WERI-Rb-1 (cell line): ENCODE data around the gene ERCC6L2.

Experiments
- DNase-seq: peaks from one replicate; pipeline ENCODE4 v3.0.0-alpha.2; 2020
- H3K27ac ChIP-seq: fragments of 250-450 bp; sonication (Bioruptor Pico); 2 replicates; pipeline ENCODE4 v1.5.1; 2020; ENCODE audit warnings: mild to moderate bottlenecking, moderate library complexity
- H3K27me3 ChIP-seq: fragments of 250-450 bp; sonication (Bioruptor Pico); 2 replicates; pipeline ENCODE4 v1.5.1; 2021; ENCODE audit warnings: mild to moderate bottlenecking, low read depth, moderate library complexity; ENCODE audit not compliant: insufficient read depth, severe bottlenecking
- H3K36me3 ChIP-seq: fragments of 250-450 bp; sonication (Bioruptor Pico); 2 replicates; pipeline ENCODE4 v1.5.1; 2020; ENCODE audit warnings: mild to moderate bottlenecking, moderate library complexity
- H3K4me3 ChIP-seq: 2 replicates; pipeline ENCODE4 v1.5.1; 2011; ENCODE audit warnings: low read depth, mild to moderate bottlenecking, control low read depth, low read length
- H3K9me3 ChIP-seq: fragments of 250-450 bp; sonication (Bioruptor Pico); 2 replicates; pipeline ENCODE4 v1.5.1; 2021; ENCODE audit warnings: mild to moderate bottlenecking, moderate library complexity; ENCODE audit not compliant: severe bottlenecking
- CTCF ChIP-seq: IDR thresholded peaks from 2 replicates; pipeline ENCODE4 v1.5.1; 2011; ENCODE audit warnings: low read depth, mild to moderate bottlenecking, control low read depth, inconsistent platforms, low read length

The ERCC6L2 gene

GRCh38 chr9:95953986-95954385, 78.5 kb downstream of the ERCC6L2 start:
- Histone ChIP-seq H3K27ac (no peak overlapping the region), H3K36me3 (peaks cover 43% of the 10 kb centered on the region), H3K27me3 (no peaks in the 10 kb centered on the region), H3K4me3 (no peak overlapping the region), H3K9me3 (no peaks in the 10 kb centered on the region)
- no peak for DNase-seq
- TF ChIP-seq CTCF = no peak

GRCh38 chr9:95954940-95955339, 79.4 kb downstream of the ERCC6L2 start:
- Histone ChIP-seq H3K27me3 (no peaks in the 10 kb centered on the region), H3K9me3 (no peaks in the 10 kb centered on the region), H3K27ac (no peak overlapping the region), H3K36me3 (peaks cover 43% of the 10 kb centered on the region), H3K4me3 (no peak overlapping the region)
- no peak for TF ChIP-seq CTCF
- no peak for DNase-seq

GRCh38 chr9:95962936-95963335, 87.4 kb downstream of the ERCC6L2 start:
- Histone ChIP-seq H3K9me3 (no peaks in the 10 kb centered on the region), H3K36me3 (peaks cover 10% of the 10 kb centered on the region), H3K4me3 (no peak overlapping the region), H3K27ac (no peak overlapping the region), H3K27me3 (no peaks in the 10 kb centered on the region)
- TF ChIP-seq CTCF = no peak
- no peak for DNase-seq

GRCh38 chr9:95963659-95964058, 88.2 kb downstream of the ERCC6L2 start:
- H3K36me3 ChIP-seq = peaks cover 4% of the 10 kb centered on the region
- H3K27ac ChIP-seq = no peak overlapping the region
- no peak for TF ChIP-seq CTCF
- no peak overlapping the region for H3K4me3 ChIP-seq
- no peaks in the 10 kb centered on the region for H3K27me3 ChIP-seq
- no peak for DNase-seq
- no peaks in the 10 kb centered on the region for H3K9me3 ChIP-seq

GRCh38 chr9:95966306-95966705, 90.8 kb downstream of the ERCC6L2 start:
- no peaks in the 10 kb centered on the region for H3K9me3 ChIP-seq
- no peaks in the 10 kb centered on the region for H3K27me3 ChIP-seq
- no peak for TF ChIP-seq CTCF
- no peak overlapping the region for H3K27ac ChIP-seq
- no peak overlapping the region for H3K4me3 ChIP-seq
- DNase-seq = no peak
- H3K36me3 ChIP-seq = peaks cover 9% of the 10 kb centered on the region

- peaks cover 31% of the 10 kb centered on the region for H3K36me3 ChIP-seq
- no peak for TF ChIP-seq CTCF
- no peak overlapping the region for H3K27ac ChIP-seq
- no peak overlapping the region for H3K4me3 ChIP-seq
- no peaks in the 10 kb centered on the region for H3K9me3 ChIP-seq
- DNase-seq = no peak
- H3K27me3 ChIP-seq = no peaks in the 10 kb centered on the region
These were observed 94.8 kb downstream of the ERCC6L2 start for GRCh38 chr9:95970317-95970716.
